Stomach (tissue), 9 donors: ENCODE results near the gene SLC22A4. TPM values are rescaled to one million over a fixed set of nuclear protein-coding genes. Genes with fewer than 3 reads are reported as not detected.

Source experiments
- DNase-seq, 2 donors: peaks; one replicate each; pipeline versions ENCODE4 v3.0.0 to v3.0.0-alpha.2; 2013 to 2019
- H3K27ac ChIP-seq, 5 donors: fragments of 200-600 bp in 4 of 5; sonication (generic) in 4 of 5; one replicate each; pipeline ENCODE4 v1.5.1; 2013 to 2019; ENCODE audit warnings: mild to moderate bottlenecking in 1 of 5, moderate library complexity in 1 of 5
- H3K27me3 ChIP-seq, 3 donors: fragments of 200-600 bp; sonication (generic); one replicate each; pipeline ENCODE4 v1.5.1; 2017 to 2019; ENCODE audit warnings: mixed run types in 1 of 3
- H3K36me3 ChIP-seq, 4 donors: fragments of 200-600 bp; sonication (generic); 1 replicate in 3 of 4; 2 replicates in 1 of 4; pipeline ENCODE4 v1.5.1; 2016 to 2019
- H3K4me1 ChIP-seq, 4 donors: fragments of 200-600 bp; sonication (generic); one replicate each; pipeline ENCODE4 v1.5.1; 2016 to 2019
- H3K4me3 ChIP-seq, 4 donors: fragments of 200-600 bp; sonication (generic) in 3 of 4; one replicate each; pipeline ENCODE4 v1.5.1; 2016 to 2019; ENCODE audit warnings: mild to moderate bottlenecking in 1 of 4
- H3K9me3 ChIP-seq, 4 donors: fragments of 200-600 bp; sonication (generic); one replicate each; pipeline ENCODE4 v1.5.1; 2016 to 2019
- CTCF ChIP-seq, 7 experiments: fragments of 450-650 bp in 4 of 7; fragments of 200-600 bp in 3 of 7; sonication (generic) in 3 of 7; IDR thresholded peaks; one replicate each; pipeline ENCODE4 v1.5.1; 2016 to 2019; ENCODE audit warnings: antibody characterized with exemption in 7 of 7, control low read depth in 2 of 7, mild to moderate bottlenecking in 1 of 7
- EP300 ChIP-seq: sonication (generic); formaldehyde crosslinking; IDR thresholded peaks from one replicate; pipeline ENCODE4 v1.6.1; 2017; ENCODE audit warnings: antibody characterized with exemption
- POLR2A ChIP-seq, 4 donors: fragments of 450-650 bp; IDR thresholded peaks; one replicate each; pipeline ENCODE4 v1.6.1; 2016; ENCODE audit warnings: antibody characterized with exemption in 4 of 4, control low read depth in 2 of 4, mild to moderate bottlenecking in 1 of 4, moderate library complexity in 1 of 4
- POLR2AphosphoS5 ChIP-seq, 3 donors: sonication (generic); formaldehyde crosslinking; IDR thresholded peaks; one replicate each; pipeline ENCODE4 v1.6.1; 2016; ENCODE audit warnings: antibody characterized with exemption in 3 of 3
- WGBS, 5 donors: extraction: QIAGEN DNeasy Blood & Tissue Kit in 3 of 5; methylation state at CpG; one replicate each; pipeline versions ENCODE4 v1.1.5 to v1.1.7; 2013 to 2018; 5-methylcytosine and 5-hydroxymethylcytosine counted together
- intact Hi-C: fragments of 100-400 bp; cut with DNase I; formaldehyde crosslinking; loops from one replicate; pipeline ENCODE4 v1.15.1; 2023; ENCODE audit warnings: low total_unique reads
- polyA plus RNA-seq, 3 donors: library from polyadenylated mRNA; stranded (reverse); fragments of 200-250 nt; gene quantifications; one replicate each; pipeline ENCODE4 v1.2.3, GENCODE V29; 2013
- total RNA-seq, 5 donors: library from RNA; depleted of rRNA; stranded (reverse); fragments of >200 nt; gene quantifications; one replicate each; pipeline versions ENCODE4 v1.1.0 to v1.2.3, GENCODE V29; 2014 to 2016
- donor health status: healthy with polysubstance abuse.
- donor health status: Bipolar disorder and iron deficiency.
- donor health status: healthy.

Gene SLC22A4
- total and polyA plus RNA-seq, 8 donors: 0.31 to 24.5 (median 0.53) TPM; not detected in 2

- 69 to 89% (median 77%) methylated on average over 2 to 3 of the region's 3 CpGs for WGBS, 5 donors
- no peaks in the 10 kb centered on the region for H3K27me3 ChIP-seq
- no peak for DNase-seq
- peaks cover 0 to 13% (median 5%) of the 10 kb centered on the region in 4 donors for H3K9me3 ChIP-seq
- peak overlapping the region in 2 of 5 donors; percentile 45 to 64 for H3K27ac ChIP-seq
- TF ChIP-seq POLR2AphosphoS5 (IDR thresholded peaks at IDR 0.05): no peak
- TF ChIP-seq EP300: no peak
- TF ChIP-seq POLR2A (IDR thresholded peaks at IDR 0.05): no peak
- TF ChIP-seq CTCF (IDR thresholded peaks at IDR 0.05): no peak
- intact Hi-C loops: no loop called here
- no peak overlapping the region for H3K4me3 ChIP-seq
- peaks cover 0 to 25% (median 14%) of the 10 kb centered on the region in 4 donors for H3K4me1 ChIP-seq
- no peaks in the 10 kb centered on the region for H3K36me3 ChIP-seq
These were observed 8.2 kb downstream of the SLC22A4 start for GRCh38 chr5:132302413-132302812.

- intact Hi-C loops: no loop called here
- no peaks in the 10 kb centered on the region for H3K36me3 ChIP-seq
- H3K27ac ChIP-seq: no peak overlapping the region
- H3K27me3 ChIP-seq: no peaks in the 10 kb centered on the region
- H3K4me3 ChIP-seq: no peak overlapping the region
- peaks cover 0 to 13% (median 5%) of the 10 kb centered on the region in 4 donors for H3K9me3 ChIP-seq
- no peak for DNase-seq
- TF ChIP-seq POLR2A (IDR thresholded peaks at IDR 0.05) (no peak), EP300 (no peak), POLR2AphosphoS5 (IDR thresholded peaks at IDR 0.05) (no peak), CTCF (IDR thresholded peaks at IDR 0.05) (no peak)
- 89 to 93% (median 92%) methylated on average over 6 of the region's 6 CpGs for WGBS, 5 donors
- peaks cover 0 to 25% (median 14%) of the 10 kb centered on the region in 4 donors for H3K4me1 ChIP-seq
These were observed 9.4 kb downstream of the SLC22A4 start for GRCh38 chr5:132303589-132303988.

GRCh38 chr5:132305420-132305819 is 11.2 kb downstream of the SLC22A4 start:
- Histone ChIP-seq H3K4me3 (no peak overlapping the region), H3K9me3 (peaks cover 0 to 13% (median 5%) of the 10 kb centered on the region in 4 donors), H3K27ac (no peak overlapping the region), H3K36me3 (no peaks in the 10 kb centered on the region), H3K4me1 (peaks cover 0 to 21% (median 14%) of the 10 kb centered on the region in 4 donors), H3K27me3 (no peaks in the 10 kb centered on the region)
- TF ChIP-seq POLR2A (IDR thresholded peaks at IDR 0.05) (no peak), CTCF (IDR thresholded peaks at IDR 0.05) (no peak), EP300 (no peak), POLR2AphosphoS5 (IDR thresholded peaks at IDR 0.05) (no peak)
- intact Hi-C loops: no loop called here
- WGBS, 5 donors: 83 to 95% (median 89%) methylated on average over 2 of the region's 2 CpGs
- no peak for DNase-seq

GRCh38 chr5:132308701-132309100 is 14.5 kb downstream of the SLC22A4 start:
- Histone ChIP-seq H3K27me3 (no peaks in the 10 kb centered on the region), H3K36me3 (peaks cover 0 to 2% (median under 1%) of the 10 kb centered on the region in 4 donors), H3K27ac (no peak overlapping the region), H3K9me3 (peaks cover 0 to 13% (median 5%) of the 10 kb centered on the region in 4 donors), H3K4me1 (no peaks in the 10 kb centered on the region), H3K4me3 (no peak overlapping the region)
- no peak for DNase-seq
- WGBS, 5 donors: 79 to 95% (median 91%) methylated on average over 4 of the region's 4 CpGs
- no peak for TF ChIP-seq CTCF (IDR thresholded peaks at IDR 0.05)
- no peak for TF ChIP-seq POLR2AphosphoS5 (IDR thresholded peaks at IDR 0.05)
- no peak for TF ChIP-seq POLR2A (IDR thresholded peaks at IDR 0.05)
- no peak for TF ChIP-seq EP300
- intact Hi-C loops: no loop called here
